ENCODE measurements around the gene DDI2. TPM values are rescaled to one million over a fixed set of nuclear protein-coding genes. Genes with fewer than 3 reads are reported as not detected.

The DDI2 gene
- polyA plus RNA-seq, 1 donor from 2014 or later = 3.8 TPM

DNA sequence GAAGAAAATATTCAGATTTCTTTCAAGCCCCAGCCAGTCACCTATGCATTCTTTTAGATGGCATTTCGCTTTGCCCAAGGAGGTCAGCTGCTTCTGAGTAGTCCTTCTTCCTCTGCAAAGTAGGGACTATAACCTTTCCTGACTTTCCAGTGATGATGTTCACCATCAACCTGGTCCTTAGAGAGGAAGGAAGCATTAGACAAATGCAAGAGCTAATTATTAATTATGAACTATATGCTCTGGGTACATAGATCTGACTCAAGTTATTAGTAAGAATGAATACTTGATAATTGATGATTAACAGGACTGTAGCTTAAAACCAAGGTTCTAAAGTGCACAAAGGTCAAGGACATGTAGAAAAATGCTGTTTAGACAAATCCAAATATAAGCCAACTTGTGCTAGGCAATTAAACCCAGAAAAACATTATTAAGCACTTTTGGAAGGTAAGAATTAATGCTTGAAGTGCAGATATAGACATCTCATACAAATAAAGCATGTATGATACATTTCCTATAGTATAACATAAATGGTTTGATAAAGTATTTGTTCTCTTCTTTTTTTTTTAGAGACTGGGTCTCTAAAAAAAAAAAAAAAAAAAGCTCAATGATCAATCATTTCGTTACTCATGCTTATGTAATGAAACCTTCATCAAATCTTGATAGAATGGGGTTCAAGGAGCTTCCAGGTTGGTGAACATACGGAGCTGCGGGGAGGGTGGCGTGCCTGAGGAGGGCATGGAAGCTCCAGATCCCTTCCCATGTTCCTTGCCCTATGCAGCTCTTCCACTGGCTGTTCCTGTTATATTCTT is 21.2 kb upstream of the DDI2 start:
- H3K9ac ChIP-seq (ENCODE audit: low read length) = no peak overlapping the region
- no peaks in the 10 kb centered on the region for H3K79me2 ChIP-seq (replicated peaks; ENCODE audit: insufficient read depth, low read length)
- H3K9me2 ChIP-seq (ENCODE audit: insufficient read depth, low read length) = no peaks in the 10 kb centered on the region
- H2AFZ ChIP-seq (ENCODE audit: low read depth, low read length) = no peak overlapping the region
- TF ChIP-seq MXI1 (conservative IDR thresholded peaks at IDR 0.05; ENCODE audit: poor library complexity, severe bottlenecking) (no peak), EP300 (conservative IDR thresholded peaks at IDR 0.05; ENCODE audit: poor library complexity, severe bottlenecking) (no peak), SMC3 (conservative IDR thresholded peaks at IDR 0.05; ENCODE audit: poor library complexity) (no peak), EZH2 (IDR thresholded peaks at IDR 0.05; ENCODE audit: borderline replicate concordance, insufficient read depth, low read length, poor library complexity, severe bottlenecking) (no peak), POLR2AphosphoS5 (IDR thresholded peaks at IDR 0.05) (no peak), TAF1 (IDR thresholded peaks at IDR 0.05; ENCODE audit: low read depth) (no peak), RAD21 (conservative IDR thresholded peaks at IDR 0.05) (no peak)
- TF ChIP-seq, protein P1, sequence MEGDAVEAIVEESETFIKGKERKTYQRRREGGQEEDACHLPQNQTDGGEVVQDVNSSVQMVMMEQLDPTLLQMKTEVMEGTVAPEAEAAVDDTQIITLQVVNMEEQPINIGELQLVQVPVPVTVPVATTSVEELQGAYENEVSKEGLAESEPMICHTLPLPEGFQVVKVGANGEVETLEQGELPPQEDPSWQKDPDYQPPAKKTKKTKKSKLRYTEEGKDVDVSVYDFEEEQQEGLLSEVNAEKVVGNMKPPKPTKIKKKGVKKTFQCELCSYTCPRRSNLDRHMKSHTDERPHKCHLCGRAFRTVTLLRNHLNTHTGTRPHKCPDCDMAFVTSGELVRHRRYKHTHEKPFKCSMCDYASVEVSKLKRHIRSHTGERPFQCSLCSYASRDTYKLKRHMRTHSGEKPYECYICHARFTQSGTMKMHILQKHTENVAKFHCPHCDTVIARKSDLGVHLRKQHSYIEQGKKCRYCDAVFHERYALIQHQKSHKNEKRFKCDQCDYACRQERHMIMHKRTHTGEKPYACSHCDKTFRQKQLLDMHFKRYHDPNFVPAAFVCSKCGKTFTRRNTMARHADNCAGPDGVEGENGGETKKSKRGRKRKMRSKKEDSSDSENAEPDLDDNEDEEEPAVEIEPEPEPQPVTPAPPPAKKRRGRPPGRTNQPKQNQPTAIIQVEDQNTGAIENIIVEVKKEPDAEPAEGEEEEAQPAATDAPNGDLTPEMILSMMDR (IDR thresholded peaks at IDR 0.05; ENCODE audit: poor library complexity, severe bottlenecking) = no peak
- TF ChIP-seq, protein P2, sequence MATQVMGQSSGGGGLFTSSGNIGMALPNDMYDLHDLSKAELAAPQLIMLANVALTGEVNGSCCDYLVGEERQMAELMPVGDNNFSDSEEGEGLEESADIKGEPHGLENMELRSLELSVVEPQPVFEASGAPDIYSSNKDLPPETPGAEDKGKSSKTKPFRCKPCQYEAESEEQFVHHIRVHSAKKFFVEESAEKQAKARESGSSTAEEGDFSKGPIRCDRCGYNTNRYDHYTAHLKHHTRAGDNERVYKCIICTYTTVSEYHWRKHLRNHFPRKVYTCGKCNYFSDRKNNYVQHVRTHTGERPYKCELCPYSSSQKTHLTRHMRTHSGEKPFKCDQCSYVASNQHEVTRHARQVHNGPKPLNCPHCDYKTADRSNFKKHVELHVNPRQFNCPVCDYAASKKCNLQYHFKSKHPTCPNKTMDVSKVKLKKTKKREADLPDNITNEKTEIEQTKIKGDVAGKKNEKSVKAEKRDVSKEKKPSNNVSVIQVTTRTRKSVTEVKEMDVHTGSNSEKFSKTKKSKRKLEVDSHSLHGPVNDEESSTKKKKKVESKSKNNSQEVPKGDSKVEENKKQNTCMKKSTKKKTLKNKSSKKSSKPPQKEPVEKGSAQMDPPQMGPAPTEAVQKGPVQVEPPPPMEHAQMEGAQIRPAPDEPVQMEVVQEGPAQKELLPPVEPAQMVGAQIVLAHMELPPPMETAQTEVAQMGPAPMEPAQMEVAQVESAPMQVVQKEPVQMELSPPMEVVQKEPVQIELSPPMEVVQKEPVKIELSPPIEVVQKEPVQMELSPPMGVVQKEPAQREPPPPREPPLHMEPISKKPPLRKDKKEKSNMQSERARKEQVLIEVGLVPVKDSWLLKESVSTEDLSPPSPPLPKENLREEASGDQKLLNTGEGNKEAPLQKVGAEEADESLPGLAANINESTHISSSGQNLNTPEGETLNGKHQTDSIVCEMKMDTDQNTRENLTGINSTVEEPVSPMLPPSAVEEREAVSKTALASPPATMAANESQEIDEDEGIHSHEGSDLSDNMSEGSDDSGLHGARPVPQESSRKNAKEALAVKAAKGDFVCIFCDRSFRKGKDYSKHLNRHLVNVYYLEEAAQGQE (IDR thresholded peaks at IDR 0.05; ENCODE audit: borderline replicate concordance) = no peak
- H3K36me3 ChIP-seq (ENCODE audit: insufficient read depth, low read length) = no peaks in the 10 kb centered on the region
- no peak overlapping the region for H3K4me2 ChIP-seq (ENCODE audit: low read length)
- H3K4me3 ChIP-seq (ENCODE audit: low read length) = no peak overlapping the region
- no peak overlapping the region for H3K27ac ChIP-seq (ENCODE audit: low read length)
- H4K20me1 ChIP-seq (ENCODE audit: insufficient read depth) = no peaks in the 10 kb centered on the region
- no peaks in the 10 kb centered on the region for H3K9me3 ChIP-seq (ENCODE audit: low read length)
- H3K27me3 ChIP-seq (ENCODE audit: insufficient read depth, low read depth, low read length) = no peaks in the 10 kb centered on the region
- H3F3A ChIP-seq (ENCODE audit: insufficient read depth, low read length, poor library complexity, severe bottlenecking) = no peaks in the 10 kb centered on the region

DNA sequence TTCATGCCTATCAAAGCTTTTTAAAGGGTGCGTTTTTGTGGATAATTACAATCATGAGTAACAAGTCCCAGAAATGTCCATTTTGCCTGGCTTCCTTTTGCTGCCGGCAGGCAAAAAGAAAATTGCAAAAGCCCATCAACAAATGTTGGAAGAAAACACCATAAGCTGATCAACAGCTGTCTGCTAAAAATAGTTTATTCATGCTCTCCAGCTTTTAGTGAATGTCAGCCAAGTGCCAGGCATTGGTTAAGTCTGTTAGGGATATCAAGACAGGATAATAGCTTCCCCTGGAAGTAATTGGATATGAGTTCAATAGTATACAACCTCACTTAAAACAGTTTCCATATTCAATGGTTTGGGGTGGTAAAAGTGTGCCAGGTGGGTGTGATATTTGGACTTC is 18.8 kb upstream of the DDI2 start:
- peaks cover 4% of the 10 kb centered on the region for H3K79me2 ChIP-seq (replicated peaks; ENCODE audit: insufficient read depth, low read length)
- no peaks in the 10 kb centered on the region for H3F3A ChIP-seq (ENCODE audit: insufficient read depth, low read length, poor library complexity, severe bottlenecking)
- no peak overlapping the region for H3K27ac ChIP-seq (ENCODE audit: low read length)
- H3K27me3 ChIP-seq (ENCODE audit: insufficient read depth, low read depth, low read length) = no peaks in the 10 kb centered on the region
- H3K9me3 ChIP-seq (ENCODE audit: low read length) = no peaks in the 10 kb centered on the region
- no peak overlapping the region for H3K4me3 ChIP-seq (ENCODE audit: low read length)
- H4K20me1 ChIP-seq (ENCODE audit: insufficient read depth) = no peaks in the 10 kb centered on the region
- H3K36me3 ChIP-seq (ENCODE audit: insufficient read depth, low read length) = no peaks in the 10 kb centered on the region
- H3K4me2 ChIP-seq (ENCODE audit: low read length) = no peak overlapping the region
- H3K9me2 ChIP-seq (ENCODE audit: insufficient read depth, low read length) = no peaks in the 10 kb centered on the region
- TF ChIP-seq EP300 (conservative IDR thresholded peaks at IDR 0.05; ENCODE audit: poor library complexity, severe bottlenecking) = no peak
- no peak for TF ChIP-seq MXI1 (conservative IDR thresholded peaks at IDR 0.05; ENCODE audit: poor library complexity, severe bottlenecking)
- no peak for TF ChIP-seq RAD21 (conservative IDR thresholded peaks at IDR 0.05)
- no peak for TF ChIP-seq POLR2AphosphoS5 (IDR thresholded peaks at IDR 0.05)
- TF ChIP-seq, protein P1 (IDR thresholded peaks at IDR 0.05; ENCODE audit: poor library complexity, severe bottlenecking) = no peak
- no peak for TF ChIP-seq EZH2 (IDR thresholded peaks at IDR 0.05; ENCODE audit: borderline replicate concordance, insufficient read depth, low read length, poor library complexity, severe bottlenecking)
- TF ChIP-seq TAF1 (IDR thresholded peaks at IDR 0.05; ENCODE audit: low read depth) = no peak
- no peak for TF ChIP-seq SMC3 (conservative IDR thresholded peaks at IDR 0.05; ENCODE audit: poor library complexity)
- TF ChIP-seq, protein P2 (IDR thresholded peaks at IDR 0.05; ENCODE audit: borderline replicate concordance) = no peak
- no peak overlapping the region for H2AFZ ChIP-seq (ENCODE audit: low read depth, low read length)
- no peak overlapping the region for H3K9ac ChIP-seq (ENCODE audit: low read length)

Data from neural cell (in vitro differentiated cells).